OCI-LY1 (cell line): Measurements from ENCODE around the gene COPZ1.

ENCODE experiments used
- H2AFZ ChIP-seq: fragments of 200-600 bp; sonication (generic), shearing (Covaris generic); 2 replicates; pipeline ENCODE4 v1.6.0; 2014; ENCODE audit warnings: antibody characterized with exemption, mild to moderate bottlenecking, low read length
- H3F3A ChIP-seq: fragments of 200-600 bp; sonication (generic), shearing (Covaris generic); 2 replicates; pipeline ENCODE4 v1.6.0; 2014; ENCODE audit warnings: mild to moderate bottlenecking, antibody characterized with exemption, low read length, moderate library complexity; ENCODE audit not compliant: insufficient read depth
- H3K27ac ChIP-seq: fragments of 200-600 bp; sonication (generic); 2 replicates; pipeline ENCODE4 v1.5.1; 2014; ENCODE audit warnings: low read length, mixed run types, mild to moderate bottlenecking, low read depth; ENCODE audit not compliant: poor library complexity, severe bottlenecking
- H3K27me3 ChIP-seq: fragments of 200-600 bp; sonication (generic); 2 replicates; pipeline ENCODE4 v1.6.0; 2014; ENCODE audit warnings: antibody characterized with exemption, mild to moderate bottlenecking, low read length, moderate library complexity; ENCODE audit not compliant: insufficient read depth
- H3K36me3 ChIP-seq: fragments of 200-600 bp; sonication (generic); 2 replicates; pipeline ENCODE4 v1.6.1; 2014; ENCODE audit warnings: mild to moderate bottlenecking, antibody characterized with exemption, low read length, moderate library complexity, mixed read lengths; ENCODE audit not compliant: insufficient read depth
- H3K4me1 ChIP-seq: fragments of 200-600 bp; sonication (generic); 2 replicates; pipeline ENCODE4 v1.5.1; 2014; ENCODE audit warnings: mild to moderate bottlenecking, low read length, moderate library complexity; ENCODE audit not compliant: insufficient read depth, severe bottlenecking
- H3K4me2 ChIP-seq: fragments of 200-600 bp; sonication (generic), shearing (Covaris generic); 2 replicates; pipeline ENCODE4 v1.6.1; 2014; ENCODE audit warnings: low read length
- H3K4me3 ChIP-seq: fragments of 200-600 bp; sonication (generic); 2 replicates; pipeline ENCODE4 v1.5.1; 2014; ENCODE audit warnings: low read length, low read depth, mild to moderate bottlenecking, mixed read lengths; ENCODE audit not compliant: poor library complexity, severe bottlenecking
- H3K79me2 ChIP-seq: fragments of 200-600 bp; shearing (Covaris generic); 2 replicates; pipeline ENCODE4 v1.6.1; 2016; ENCODE audit warnings: mixed run types, low read length, mixed read lengths; ENCODE audit not compliant: insufficient read depth
- H3K9ac ChIP-seq: fragments of 200-600 bp; sonication (generic), shearing (Covaris generic); 2 replicates; pipeline ENCODE4 v1.6.1; 2014; ENCODE audit warnings: mild to moderate bottlenecking, low read length, mixed read lengths
- H3K9me2 ChIP-seq: fragments of 200-600 bp; sonication (generic), shearing (Covaris generic); 2 replicates; pipeline ENCODE4 v1.6.1; 2014; ENCODE audit warnings: low read depth, mild to moderate bottlenecking, low read length, mixed read lengths
- H3K9me3 ChIP-seq: fragments of 200-600 bp; shearing (Covaris generic); 2 replicates; pipeline ENCODE4 v1.6.1; 2014; ENCODE audit warnings: low read length, mixed read lengths
- H4K20me1 ChIP-seq: fragments of 200-600 bp; sonication (generic), shearing (Covaris generic); 2 replicates; pipeline ENCODE4 v1.6.0; 2016; ENCODE audit warnings: mild to moderate bottlenecking, low read length; ENCODE audit not compliant: insufficient read depth
- CTCF ChIP-seq: fragments of 200-600 bp; sonication (generic), shearing (Covaris generic); IDR thresholded peaks from 2 replicates; pipeline ENCODE4 v1.5.1; 2017; ENCODE audit warnings: mild to moderate bottlenecking, antibody characterized with exemption, low read length, moderate library complexity, mixed read lengths
- EZH2 ChIP-seq: fragments of 200-600 bp; sonication (generic), shearing (Covaris generic); IDR thresholded peaks from 2 replicates; pipeline ENCODE4 v1.8.0; 2017; ENCODE audit warnings: borderline replicate concordance, mixed run types, mild to moderate bottlenecking, antibody characterized with exemption, low read length, moderate library complexity, mixed read lengths

Gene COPZ1

GRCh38 chr12:54390176-54390667 lies 65.3 kb downstream of the COPZ1 start:
- Histone ChIP-seq H3K9me3 (no peaks in the 10 kb centered on the region), H3K9me2 (no peaks in the 10 kb centered on the region), H3K4me1 (peaks cover 4% of the 10 kb centered on the region), H3K36me3 (no peaks in the 10 kb centered on the region), H3K27ac (no peak overlapping the region), H4K20me1 (no peaks in the 10 kb centered on the region), H3F3A (no peaks in the 10 kb centered on the region), H3K79me2 (no peaks in the 10 kb centered on the region), H3K4me2 (no peak overlapping the region), H2AFZ (no peak overlapping the region), H3K27me3 (no peaks in the 10 kb centered on the region; the same call in 1 of the 2 replicates), H3K4me3 (peak overlapping the region; percentile 71), H3K9ac (no peak overlapping the region)
- TF ChIP-seq EZH2: no peak
- TF ChIP-seq CTCF: no peak

GRCh38 chr12:54390668-54391551 lies 66.0 kb downstream of the COPZ1 start:
- Histone ChIP-seq H3F3A (no peaks in the 10 kb centered on the region), H2AFZ (0 out of 2 replicates have a peak overlapping the region, but pooled peaks have one; percentile 52), H3K4me3 (peak overlapping the region; percentile 71), H3K4me1 (peaks cover 4% of the 10 kb centered on the region), H3K79me2 (no peaks in the 10 kb centered on the region), H3K27me3 (no peaks in the 10 kb centered on the region; the same call in 1 of the 2 replicates), H3K27ac (no peak overlapping the region), H4K20me1 (no peaks in the 10 kb centered on the region), H3K9ac (peak overlapping the region; percentile 54), H3K4me2 (peak overlapping the region; percentile 79), H3K9me2 (no peaks in the 10 kb centered on the region), H3K9me3 (no peaks in the 10 kb centered on the region), H3K36me3 (no peaks in the 10 kb centered on the region)
- peak; percentile 48 for TF ChIP-seq CTCF
- no peak for TF ChIP-seq EZH2

GRCh38 chr12:54392485-54393206 lies 67.7 kb downstream of the COPZ1 start:
- Histone ChIP-seq H3K27me3 (no peaks in the 10 kb centered on the region; the same call in 1 of the 2 replicates), H3K9me3 (no peaks in the 10 kb centered on the region), H3K4me1 (peaks cover 4% of the 10 kb centered on the region), H3K9me2 (no peaks in the 10 kb centered on the region), H2AFZ (no peak overlapping the region), H3F3A (no peaks in the 10 kb centered on the region), H3K27ac (no peak overlapping the region), H3K9ac (no peak overlapping the region), H4K20me1 (no peaks in the 10 kb centered on the region), H3K4me2 (no peak overlapping the region), H3K79me2 (no peaks in the 10 kb centered on the region), H3K36me3 (no peaks in the 10 kb centered on the region), H3K4me3 (no peak overlapping the region)
- TF ChIP-seq EZH2 (no peak), CTCF (no peak)
